RWPE2 (cell line): ENCODE results near the gene ICAM2.
"Not testable (repeated sequence)": the region's sequence is repeated elsewhere in the genome, so short reads cannot be mapped to it uniquely, and the experiment has no call there.

ENCODE experiments used
- ATAC-seq: fragments of 200-7000 bp; cut with Tn5 transposase; 3 replicates; pipeline ENCODE4 v1.9.1; 2021; ENCODE audit warnings: low read depth
- DNase-seq: peaks from one replicate; pipeline ENCODE4 v3.0.0-alpha.2; 2020; ENCODE audit warnings: low spot score
- H3K27ac ChIP-seq: fragments of 450-650 bp; 2 replicates; pipeline ENCODE4 v1.5.1; 2017; ENCODE audit warnings: mild to moderate bottlenecking; ENCODE audit not compliant: poor library complexity, severe bottlenecking
- H3K27me3 ChIP-seq: fragments of 250-450 bp; sonication (Bioruptor Pico); 2 replicates; pipeline ENCODE4 v1.5.1; 2021; ENCODE audit warnings: mild to moderate bottlenecking, moderate library complexity; ENCODE audit not compliant: insufficient read depth, poor library complexity, severe bottlenecking
- H3K36me3 ChIP-seq: fragments of 250-450 bp; sonication (Bioruptor Pico); 2 replicates; pipeline ENCODE4 v1.5.1; 2020; ENCODE audit warnings: low read depth, mild to moderate bottlenecking, moderate library complexity
- H3K4me1 ChIP-seq: fragments of 250-450 bp; sonication (Bioruptor Pico); 2 replicates; pipeline ENCODE4 v1.5.1; 2021; ENCODE audit warnings: mild to moderate bottlenecking, moderate library complexity; ENCODE audit not compliant: insufficient read depth, poor library complexity, severe bottlenecking
- H3K4me3 ChIP-seq: fragments of 250-450 bp; sonication (Bioruptor Pico); 2 replicates; pipeline ENCODE4 v1.5.1; 2021; ENCODE audit warnings: mild to moderate bottlenecking, moderate library complexity; ENCODE audit not compliant: severe bottlenecking
- H3K9me3 ChIP-seq: fragments of 250-450 bp; sonication (Bioruptor Pico); 2 replicates; pipeline ENCODE4 v1.5.1; 2021; ENCODE audit warnings: mild to moderate bottlenecking, moderate library complexity; ENCODE audit not compliant: severe bottlenecking
- CTCF ChIP-seq: fragments of 450-650 bp; IDR thresholded peaks from one replicate; pipeline ENCODE4 v1.5.1; 2017; ENCODE audit warnings: mild to moderate bottlenecking, moderate library complexity; ENCODE audit not compliant: poor library complexity, severe bottlenecking

The ICAM2 gene

GRCh38 chr17:63984236-63984635, 36.2 kb downstream of the ICAM2 start:
- Histone ChIP-seq H3K4me1 (peaks cover 4% of the 10 kb centered on the region), H3K36me3 (no peaks in the 10 kb centered on the region)

GRCh38 chr17:63983320-63983719, 37.1 kb downstream of the ICAM2 start:
- DNase-seq (no peak), ATAC-seq (no peak)
- no peaks in the 10 kb centered on the region for H3K36me3 ChIP-seq
- no peaks in the 10 kb centered on the region for H3K27me3 ChIP-seq
- no peak overlapping the region for H3K27ac ChIP-seq
- no peaks in the 10 kb centered on the region for H3K9me3 ChIP-seq
- H3K4me3 ChIP-seq: no peak overlapping the region
- TF ChIP-seq CTCF: no peak
- H3K4me1 ChIP-seq: peaks cover 4% of the 10 kb centered on the region

More at GRCh38 chr17:63984236-63984635, 36.2 kb downstream of the ICAM2 start:
- DNase-seq: no peak
- Histone ChIP-seq H3K4me3 (no peak overlapping the region), H3K27me3 (no peaks in the 10 kb centered on the region), H3K27ac (no peak overlapping the region), H3K9me3 (no peaks in the 10 kb centered on the region)
- no peak for TF ChIP-seq CTCF
- ATAC-seq: no peak

GRCh38 chr17:63982641-63983040, 37.8 kb downstream of the ICAM2 start:
- not testable (repeated sequence) for H3K27me3 ChIP-seq, DNase-seq, H3K27ac ChIP-seq, ATAC-seq, H3K4me1 ChIP-seq, H3K36me3 ChIP-seq, H3K9me3 ChIP-seq, H3K4me3 ChIP-seq

GRCh38 chr17:63978272-63979200, 41.9 kb downstream of the ICAM2 start:
- Histone ChIP-seq H3K27me3 (no peaks in the 10 kb centered on the region), H3K36me3 (no peaks in the 10 kb centered on the region), H3K4me3 (no peak overlapping the region), H3K9me3 (no peaks in the 10 kb centered on the region), H3K4me1 (peaks cover 17% of the 10 kb centered on the region), H3K27ac (no peak overlapping the region)
- TF ChIP-seq CTCF: no peak
- ATAC-seq (no peak), DNase-seq (no peak)

- TF ChIP-seq CTCF: no peak
- Histone ChIP-seq H3K4me3 (no peak overlapping the region), H3K36me3 (no peaks in the 10 kb centered on the region), H3K9me3 (no peaks in the 10 kb centered on the region), H3K4me1 (peaks cover 19% of the 10 kb centered on the region), H3K27me3 (no peaks in the 10 kb centered on the region), H3K27ac (no peak overlapping the region)
- DNase-seq (no peak), ATAC-seq (no peak)
Observed at GRCh38 chr17:63976702-63977101, 43.7 kb downstream of the ICAM2 start.
